KMS-11 (cell line): ENCODE data around the gene SREK1IP1.

ENCODE experiments used
- H2AFZ ChIP-seq: fragments of 200-600 bp; sonication (generic); 2 replicates; pipeline ENCODE4 v1.6.1; 2016; ENCODE audit warnings: antibody characterized with exemption, mixed run types, low read depth
- H3K27ac ChIP-seq: fragments of 200-600 bp; sonication (generic); 2 replicates; pipeline ENCODE4 v1.6.1; 2016; ENCODE audit warnings: mild to moderate bottlenecking, mixed run types
- H3K27me3 ChIP-seq: fragments of 200-600 bp; sonication (generic); 2 replicates; pipeline ENCODE4 v1.6.1; 2017; ENCODE audit warnings: mild to moderate bottlenecking, low read depth, mixed run types, moderate library complexity; ENCODE audit not compliant: insufficient read depth
- H3K36me3 ChIP-seq: fragments of 200-600 bp; sonication (generic); 2 replicates; pipeline ENCODE4 v1.6.1; 2017; ENCODE audit warnings: mild to moderate bottlenecking, mixed run types; ENCODE audit not compliant: insufficient read depth
- H3K4me1 ChIP-seq: fragments of 200-600 bp; sonication (generic); 2 replicates; pipeline ENCODE4 v1.6.1; 2016; ENCODE audit warnings: mild to moderate bottlenecking, low read depth, mixed run types; ENCODE audit not compliant: poor library complexity, severe bottlenecking
- H3K4me2 ChIP-seq: fragments of 200-600 bp; sonication (generic); 2 replicates; pipeline ENCODE4 v1.7.0; 2016; ENCODE audit warnings: mild to moderate bottlenecking, mixed run types
- H3K4me3 ChIP-seq: fragments of 200-600 bp; sonication (generic); IDR thresholded peaks from 2 replicates; pipeline ENCODE4 v1.6.1; 2017; ENCODE audit warnings: low read depth, low read length, mixed read lengths; ENCODE audit not compliant: insufficient read depth
- H3K79me2 ChIP-seq: fragments of 200-600 bp; sonication (generic); 2 replicates; pipeline ENCODE4 v1.6.1; 2016; ENCODE audit warnings: low read depth, mixed run types; ENCODE audit not compliant: insufficient read depth
- H3K9ac ChIP-seq: fragments of 200-600 bp; sonication (generic); 2 replicates; pipeline ENCODE4 v1.6.1; 2016; ENCODE audit warnings: mild to moderate bottlenecking, mixed run types
- H4K20me1 ChIP-seq: fragments of 200-600 bp; sonication (generic); 2 replicates; pipeline ENCODE4 v1.6.1; 2016; ENCODE audit warnings: mild to moderate bottlenecking, mixed run types; ENCODE audit not compliant: insufficient read depth
- CTCF ChIP-seq: fragments of 200-600 bp; sonication (generic); conservative IDR thresholded peaks from 2 replicates; pipeline ENCODE4 v1.6.1; 2017; ENCODE audit warnings: low read depth, mild to moderate bottlenecking, antibody characterized with exemption, low read length, moderate library complexity, mixed read lengths

SREK1IP1 gene

GRCh38 chr5:64691291-64691690, 77.2 kb downstream of the SREK1IP1 start:
- H3K79me2 ChIP-seq: no peaks in the 10 kb centered on the region
- no peak overlapping the region for H3K27ac ChIP-seq
- no peak for TF ChIP-seq CTCF
- H3K27me3 ChIP-seq: no peaks in the 10 kb centered on the region
- H3K4me2 ChIP-seq: no peak overlapping the region
- no peak overlapping the region for H3K9ac ChIP-seq
- H3K36me3 ChIP-seq: no peaks in the 10 kb centered on the region
- no peak overlapping the region for H3K4me3 ChIP-seq
- H3K4me1 ChIP-seq: no peaks in the 10 kb centered on the region
- H4K20me1 ChIP-seq: no peaks in the 10 kb centered on the region
- no peak overlapping the region for H2AFZ ChIP-seq

GRCh38 chr5:64690417-64691151, 77.9 kb downstream of the SREK1IP1 start, which contains the start of gene SHISAL2B:
Gene SHISAL2B, plus strand, starts transcription at chr5:64690503. Its CDS starts 121 bp downstream, at chr5:64690624.
- no peaks in the 10 kb centered on the region for H4K20me1 ChIP-seq
- no peaks in the 10 kb centered on the region for H3K79me2 ChIP-seq
- H3K27ac ChIP-seq: no peak within 1 kb of the TSS
- no peak within 1 kb of the TSS for H3K9ac ChIP-seq
- H3K36me3 ChIP-seq: no peaks in the 10 kb centered on the region
- no peaks in the 10 kb centered on the region for H3K4me1 ChIP-seq
- H2AFZ ChIP-seq: no peak within 1 kb of the TSS
- no peak within 1 kb of the TSS for H3K4me2 ChIP-seq
- H3K27me3 ChIP-seq: no peaks in the 10 kb centered on the region
- no peak within 1 kb of the TSS for H3K4me3 ChIP-seq
- no peak for TF ChIP-seq CTCF

GRCh38 chr5:64690104-64690416, 78.4 kb downstream of the SREK1IP1 start:
- Histone ChIP-seq H3K4me2 (no peak overlapping the region), H2AFZ (no peak overlapping the region), H3K4me3 (no peak overlapping the region), H3K4me1 (no peaks in the 10 kb centered on the region), H3K27ac (no peak overlapping the region), H3K27me3 (no peaks in the 10 kb centered on the region), H4K20me1 (no peaks in the 10 kb centered on the region), H3K79me2 (no peaks in the 10 kb centered on the region), H3K9ac (no peak overlapping the region), H3K36me3 (no peaks in the 10 kb centered on the region)
- TF ChIP-seq CTCF: no peak

GRCh38 chr5:64688965-64689364, 79.5 kb downstream of the SREK1IP1 start:
- no peaks in the 10 kb centered on the region for H3K36me3 ChIP-seq
- no peak overlapping the region for H3K9ac ChIP-seq
- no peak for TF ChIP-seq CTCF
- H3K4me1 ChIP-seq: no peaks in the 10 kb centered on the region
- no peak overlapping the region for H3K4me3 ChIP-seq
- H3K27me3 ChIP-seq: no peaks in the 10 kb centered on the region
- H2AFZ ChIP-seq: no peak overlapping the region
- H3K4me2 ChIP-seq: no peak overlapping the region
- H3K27ac ChIP-seq: no peak overlapping the region
- H4K20me1 ChIP-seq: no peaks in the 10 kb centered on the region
- no peaks in the 10 kb centered on the region for H3K79me2 ChIP-seq
